H1 (cell line): ENCODE data around the gene PRSS21. TPM values are rescaled to one million over a fixed set of nuclear protein-coding genes. Genes with fewer than 3 reads are reported as not detected.

Experiments
- CTCF ChIA-PET: fragments of 300-600 bp; sonication (Branson Sonifier 250); formaldehyde crosslinking; loops from one replicate; lab custom pipeline; 2021; ENCODE audit not compliant: partially characterized antibody; lab: Charles Lee
- POLR2A ChIA-PET: fragments of 300-600 bp; sonication (Branson Sonifier 250); formaldehyde crosslinking; loops from one replicate; lab custom pipeline; 2021; ENCODE audit warnings: inconsistent platforms; ENCODE audit not compliant: partially characterized antibody; lab: Charles Lee
- DNase-seq, 2 experiments: peaks; one replicate each; pipeline versions ENCODE4 v3.0.0 to v3.0.0-alpha.2; 2010 to 2022; ENCODE audit warnings: low spot score in 2 of 2, low read depth in 1 of 2, mixed read lengths in 1 of 2
- FAIRE-seq: peaks from 2 replicates; lab custom pipeline; 2011; peaks lifted over from hg19 to GRCh38; lab: Jason Lieb, UNC
- H2AFZ ChIP-seq: 2 replicates; pipeline ENCODE4 v1.8.1; 2012; ENCODE audit warnings: low read length, inconsistent platforms
- H2AK5ac ChIP-seq: 2 replicates; pipeline ENCODE4 v1.6.1; 2013; ENCODE audit warnings: low read depth, low read length
- H2BK120ac ChIP-seq: replicated peaks from 2 replicates; pipeline ENCODE3; 2013; ENCODE audit warnings: low read depth, low read length, inconsistent platforms
- H2BK12ac ChIP-seq: 2 replicates; pipeline ENCODE4 v1.6.1; 2013; ENCODE audit warnings: low read depth, low read length
- H2BK15ac ChIP-seq: 2 replicates; pipeline ENCODE4 v1.6.1; 2013; ENCODE audit warnings: low read length
- H2BK20ac ChIP-seq: 2 replicates; pipeline ENCODE4 v1.6.1; 2013; ENCODE audit warnings: low read length
- H2BK5ac ChIP-seq: 2 replicates; pipeline ENCODE4 v1.6.1; 2013; ENCODE audit warnings: low read depth, low read length
- H3K14ac ChIP-seq: 2 replicates; pipeline ENCODE4 v1.6.1; 2013; ENCODE audit warnings: inconsistent platforms; ENCODE audit not compliant: insufficient read length
- H3K18ac ChIP-seq: 2 replicates; pipeline ENCODE4 v1.6.1; 2013; ENCODE audit warnings: low read length; ENCODE audit errors: extremely low read depth
- H3K23ac ChIP-seq: 2 replicates; pipeline ENCODE4 v1.6.1; 2013; ENCODE audit warnings: inconsistent platforms; ENCODE audit not compliant: insufficient read length
- H3K23me2 ChIP-seq: 2 replicates; pipeline ENCODE4 v1.6.1; 2013; ENCODE audit warnings: low read depth, low read length
- H3K27ac ChIP-seq: 2 replicates; pipeline ENCODE4 v1.6.1; 2011; ENCODE audit warnings: low read depth, low read length, inconsistent platforms
- H3K27me3 ChIP-seq, 4 experiments: replicated peaks in 1 of 4; 1 replicate in 1 of 4; 2 replicates in 3 of 4; pipeline versions ENCODE4 v1.6.1 to v1.8.1; 2011 to 2013; ENCODE audit warnings: low read length in 3 of 4, mild to moderate bottlenecking in 3 of 4, inconsistent platforms in 2 of 4, mixed read lengths in 2 of 4, moderate library complexity in 1 of 4; ENCODE audit not compliant: control insufficient read depth in 3 of 4, insufficient read depth in 3 of 4; ENCODE audit errors: extremely low read depth in 1 of 4
- H3K36me3 ChIP-seq, 4 experiments: 2 replicates each; pipeline versions ENCODE4 v1.6.1 to v1.8.1; 2011 to 2013; ENCODE audit warnings: mild to moderate bottlenecking in 4 of 4, low read length in 3 of 4, moderate library complexity in 2 of 4, control low read depth in 1 of 4, inconsistent platforms in 1 of 4; ENCODE audit not compliant: insufficient read depth in 4 of 4, control insufficient read depth in 2 of 4
- H3K4ac ChIP-seq: replicated peaks from 2 replicates; pipeline ENCODE3; 2013; ENCODE audit warnings: low read length, low read depth, mixed read lengths, inconsistent platforms; ENCODE audit not compliant: insufficient read length
- H3K4me1 ChIP-seq, 4 experiments: replicated peaks in 1 of 4; 1 replicate in 1 of 4; 2 replicates in 3 of 4; pipeline versions ENCODE4 v1.6.1 to v1.8.1; 2011 to 2013; ENCODE audit warnings: low read length in 3 of 4, inconsistent platforms in 2 of 4, mixed read lengths in 1 of 4; ENCODE audit not compliant: insufficient read depth in 4 of 4, control insufficient read depth in 3 of 4
- H3K4me2 ChIP-seq, 2 experiments: 2 replicates each; pipeline versions ENCODE4 v1.6.1 to v1.8.1; 2011 to 2013; ENCODE audit warnings: low read depth in 2 of 2, low read length in 2 of 2, control low read depth in 1 of 2, inconsistent platforms in 1 of 2, mild to moderate bottlenecking in 1 of 2; ENCODE audit not compliant: insufficient read depth in 1 of 2
- H3K4me3 ChIP-seq, 4 experiments: fragments of 200-600, 300-600 bp in 1 of 4; sonication (generic), shearing (Covaris generic), sonication (Bioruptor Twin) in 1 of 4; 2 replicates each; pipeline versions ENCODE4 v1.5.1 to v1.8.1; 2011 to 2016; ENCODE audit warnings: low read length in 4 of 4, low read depth in 3 of 4, control low read depth in 2 of 4, inconsistent platforms in 2 of 4, mild to moderate bottlenecking in 2 of 4, mixed read lengths in 1 of 4, moderate library complexity in 1 of 4; ENCODE audit not compliant: insufficient read depth in 2 of 4; ENCODE audit errors: extremely low read depth in 1 of 4
- H3K56ac ChIP-seq: replicated peaks from 2 replicates; pipeline ENCODE3; 2013; ENCODE audit warnings: low read depth, mild to moderate bottlenecking, mixed read lengths, low read length, inconsistent platforms; ENCODE audit not compliant: insufficient read length
- H3K79me1 ChIP-seq: 2 replicates; pipeline ENCODE4 v1.6.1; 2013; ENCODE audit warnings: low read depth, low read length, control low read depth
- H3K79me2 ChIP-seq, 2 experiments: 2 replicates each; pipeline versions ENCODE4 v1.6.1 to v1.8.1; 2012 to 2013; ENCODE audit warnings: low read length in 2 of 2, mild to moderate bottlenecking in 2 of 2, inconsistent platforms in 1 of 2; ENCODE audit not compliant: insufficient read depth in 2 of 2, control insufficient read depth in 1 of 2
- H3K9ac ChIP-seq, 4 experiments: replicated peaks in 1 of 4; 1 replicate in 1 of 4; 2 replicates in 3 of 4; pipeline versions ENCODE4 v1.6.1 to v1.8.1; 2011 to 2013; ENCODE audit warnings: low read depth in 3 of 4, low read length in 3 of 4, control low read depth in 2 of 4, mild to moderate bottlenecking in 2 of 4, moderate library complexity in 2 of 4, inconsistent platforms in 1 of 4; ENCODE audit errors: extremely low read depth in 1 of 4
- H3K9me3 ChIP-seq, 2 experiments: 2 replicates each; pipeline versions ENCODE4 v1.6.1 to v1.8.1; 2012 to 2013; ENCODE audit warnings: mild to moderate bottlenecking in 2 of 2, moderate library complexity in 2 of 2, control low read depth in 1 of 2, inconsistent platforms in 1 of 2, low read depth in 1 of 2, low read length in 1 of 2, mixed read lengths in 1 of 2; ENCODE audit not compliant: insufficient read depth in 2 of 2
- H4K20me1 ChIP-seq, 2 experiments: replicated peaks in 1 of 2; 2 replicates each; pipeline versions ENCODE3 to v1.8.1; 2011 to 2013; ENCODE audit warnings: inconsistent platforms in 2 of 2, low read length in 2 of 2, mild to moderate bottlenecking in 1 of 2; ENCODE audit not compliant: insufficient read depth in 2 of 2, control insufficient read depth in 1 of 2
- H4K5ac ChIP-seq: 2 replicates; pipeline ENCODE4 v1.6.1; 2013; ENCODE audit warnings: low read length, low read depth, mixed read lengths, inconsistent platforms; ENCODE audit not compliant: insufficient read length
- H4K8ac ChIP-seq: 2 replicates; pipeline ENCODE4 v1.8.0; 2013; ENCODE audit warnings: mild to moderate bottlenecking, moderate library complexity, low read length, inconsistent platforms; ENCODE audit not compliant: insufficient read depth; ENCODE audit errors: extremely low read depth
- H4K91ac ChIP-seq: replicated peaks from 2 replicates; pipeline ENCODE3; 2013; ENCODE audit warnings: low read length, mixed read lengths, inconsistent platforms; ENCODE audit not compliant: insufficient read length
- EP300 ChIP-seq, 2 experiments: IDR thresholded peaks; 1 replicate in 1 of 2; 2 replicates in 1 of 2; pipeline ENCODE4 v1.6.1; 2011 to 2012; ENCODE audit warnings: low read depth in 2 of 2, low read length in 2 of 2, mild to moderate bottlenecking in 2 of 2, borderline replicate concordance in 1 of 2, inconsistent platforms in 1 of 2, moderate library complexity in 1 of 2
- FOSL1 ChIP-seq: IDR thresholded peaks from 2 replicates; pipeline ENCODE4 v1.6.1; 2011; ENCODE audit warnings: mild to moderate bottlenecking, low read depth, low read length, moderate library complexity; ENCODE audit not compliant: insufficient read depth
- GTF2F1 ChIP-seq: IDR thresholded peaks from 2 replicates; pipeline ENCODE4 v1.6.1; 2012; ENCODE audit warnings: low read depth, low read length, improper control_type of control experiment, borderline replicate concordance
- KDM1A ChIP-seq: fragments of 200-600, 300-600 bp; sonication (generic); IDR thresholded peaks from 2 replicates; pipeline ENCODE4 v1.7.1; 2016; ENCODE audit warnings: mild to moderate bottlenecking, low read length, borderline replicate concordance
- MAFK ChIP-seq: IDR thresholded peaks from 2 replicates; pipeline ENCODE4 v1.6.1; 2012; ENCODE audit warnings: low read depth, mild to moderate bottlenecking, improper control_type of control experiment, low read length
- NRF1 ChIP-seq: IDR thresholded peaks from 2 replicates; pipeline ENCODE4 v1.6.1; 2011; ENCODE audit warnings: mild to moderate bottlenecking, low read depth, low read length, improper control_type of control experiment
- POLR2AphosphoS5 ChIP-seq: IDR thresholded peaks from 2 replicates; pipeline ENCODE4 v1.6.1; 2011; ENCODE audit warnings: low read depth, low read length
- SAP30 ChIP-seq: fragments of 300-600 bp; sonication (generic); IDR thresholded peaks from 2 replicates; pipeline ENCODE4 v1.7.1; 2012; ENCODE audit warnings: low read length, moderate library complexity, mild to moderate bottlenecking, inconsistent platforms; ENCODE audit not compliant: insufficient read depth, insufficient replicate concordance
- SIRT6 ChIP-seq: IDR thresholded peaks from one replicate; pipeline ENCODE4 v1.7.1; 2012; ENCODE audit warnings: low read length, inconsistent platforms
- SP2 ChIP-seq: IDR thresholded peaks from 2 replicates; pipeline ENCODE4 v1.6.1; 2012; ENCODE audit warnings: mild to moderate bottlenecking, low read length, inconsistent platforms
- SUZ12 ChIP-seq: fragments of 200-600 bp; sonication (generic); IDR thresholded peaks from 2 replicates; pipeline ENCODE4 v1.6.1; 2012; ENCODE audit warnings: mild to moderate bottlenecking, inconsistent platforms, low read length, moderate library complexity, mixed read lengths
- TAF1 ChIP-seq: IDR thresholded peaks from 2 replicates; pipeline ENCODE4 v1.6.1; 2011; ENCODE audit warnings: mild to moderate bottlenecking, low read depth, low read length
- TCF12 ChIP-seq: IDR thresholded peaks from 2 replicates; pipeline ENCODE4 v1.6.1; 2011; ENCODE audit warnings: low read depth, mild to moderate bottlenecking, low read length
- TEAD4 ChIP-seq: IDR thresholded peaks from 2 replicates; pipeline ENCODE4 v1.6.1; 2012; ENCODE audit warnings: low read depth, low read length, inconsistent platforms, mixed read lengths
- WGBS, 2 experiments: shearing (Covaris generic) in 1 of 2; methylation state at CpG; one replicate each; pipeline versions ENCODE4 v1.1.6 to v1.1.7; 2013 to 2015; ENCODE audit warnings: low lambda C conversion rate in 2 of 2, mixed read lengths in 2 of 2, inconsistent platforms in 1 of 2, low coverage in 1 of 2, missing lambda C conversion rate in 1 of 2; ENCODE audit not compliant: insufficient replicate concordance in 2 of 2, insufficient coverage in 1 of 2, insufficient read length in 1 of 2; ENCODE audit errors: extremely low coverage in 1 of 2, missing lambda C conversion rate in 1 of 2; 5-methylcytosine and 5-hydroxymethylcytosine counted together
- polyA plus RNA-seq, 7 experiments: library from polyadenylated mRNA; depleted of rRNA in 3 of 7; stranded (reverse) in 5 of 7; unstranded in 2 of 7; fragments of >200 nt in 5 of 7; fragments of 200-250 nt in 2 of 7; gene quantifications; 1 replicate in 5 of 7; 2 replicates in 1 of 7; 4 replicates in 1 of 7; pipeline versions ENCODE4 v1.2.1 to v1.2.3, GENCODE V29; 2011 to 2013; ENCODE audit warnings: missing spikeins in 2 of 7, mixed read lengths in 2 of 7
- total RNA-seq: library from RNA; stranded (reverse); fragmentation: NEBNext Ultra II Directional; extraction: Animal tissue kit (Norgen Biotek cat#: 25700); gene quantifications from 2 replicates; pipeline ENCODE4 v1.2.1, GENCODE V29; 2021

PRSS21 gene
- total and polyA plus RNA-seq, 2 of the 8 experiments (the other 6 are each of a cell fraction or from before 2014, with no cell fraction given), result 0.76 to 1.0 TPM

DNA sequence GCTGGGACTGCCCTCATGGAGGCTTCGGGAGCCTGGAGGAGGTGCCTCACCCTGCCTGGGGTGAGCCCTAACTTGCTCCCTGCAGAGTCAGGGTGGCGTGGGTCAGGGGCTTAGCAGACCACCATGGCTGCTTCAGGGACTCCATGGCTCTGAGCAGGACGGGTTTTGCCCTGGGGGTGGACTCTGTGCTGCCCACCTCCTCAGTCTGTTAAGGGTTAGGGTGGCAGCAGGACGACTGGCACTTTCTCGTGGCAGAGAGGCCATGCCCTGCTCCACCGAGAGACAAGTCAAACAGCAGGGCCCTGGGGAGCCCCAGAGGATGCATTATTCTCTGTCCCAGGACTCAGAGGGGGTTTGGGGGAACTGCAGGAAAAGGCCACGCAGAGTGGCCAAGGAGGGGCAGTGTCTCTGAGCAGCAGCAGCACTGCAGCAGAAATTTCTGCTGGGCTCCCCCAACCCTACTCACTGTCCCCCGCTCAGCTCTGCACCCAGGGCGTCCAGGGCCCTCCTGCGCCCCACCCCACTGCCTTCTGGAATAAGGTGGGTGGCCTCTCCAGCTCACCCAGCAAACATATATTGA is 42.7 kb downstream of the PRSS21 start:
- Histone ChIP-seq H3K4me2 (no peak overlapping the region; a peak in 1 of 4 replicates), H4K5ac (no peak overlapping the region), H3K18ac (no peak overlapping the region), H3K23ac (no peak overlapping the region), H3K23me2 (peaks cover 11% of the 10 kb centered on the region; the same call in 1 of the 2 replicates), H4K20me1 (peaks cover 0 to 2% of the 10 kb centered on the region in 2 experiments), H3K14ac (no peak overlapping the region), H3K79me1 (no peaks in the 10 kb centered on the region), H3K27me3 (peaks cover 2 to 30% (median 13%) of the 10 kb centered on the region in 4 experiments; a peak in 6 of 7 replicates), H3K79me2 (no peaks in the 10 kb centered on the region), H3K9ac (no peak overlapping the region), H2BK15ac (no peak overlapping the region), H2BK12ac (no peak overlapping the region; the same call in 1 of the 2 replicates), H3K4me1 (peaks cover 3 to 12% (median 6%) of the 10 kb centered on the region in 4 experiments; a peak in 5 of 7 replicates), H2BK20ac (no peak overlapping the region), H2AK5ac (no peak overlapping the region), H3K4ac (no peak overlapping the region), H3K36me3 (no peaks in the 10 kb centered on the region), H3K4me3 (no peak overlapping the region), H2BK5ac (no peak overlapping the region), H3K9me3 (peaks cover 0 to 7% of the 10 kb centered on the region in 2 experiments; a peak in 1 of 4 replicates), H2AFZ (no peak overlapping the region), H4K8ac (no peak overlapping the region), H4K91ac (no peak overlapping the region), H3K27ac (no peak overlapping the region), H3K56ac (no peak overlapping the region), H2BK120ac (no peak overlapping the region)
- CTCF ChIA-PET, result interaction anchor here (1.2 to 7.4 kb wide), 6 partner anchors 8 to 65 kb away, joined by 3 to 53 read pairs (median 4); no protein-coding TSS in a partner anchor
- 83% methylated on average over 9 of the region's 10 CpGs; no CpG with 5 or more reads in 1 of the 2 experiments for WGBS, 2 experiments
- DNase-seq (no peak), FAIRE-seq (no peak)
- POLR2A ChIA-PET, result no interaction called here
- no peak for TF ChIP-seq KDM1A
- no peak for TF ChIP-seq SP2
- no peak for TF ChIP-seq TAF1
- no peak for TF ChIP-seq NRF1
- no peak for TF ChIP-seq TEAD4
- TF ChIP-seq SUZ12, result no peak
- no peak for TF ChIP-seq FOSL1
- no peak for TF ChIP-seq SIRT6
- TF ChIP-seq SAP30, result no peak
- no peak for TF ChIP-seq EP300 (IDR thresholded peaks at IDR 0.05; ENCODE audit: borderline replicate concordance in 1 of 2, low read depth in 2 of 2, low read length in 2 of 2)
- TF ChIP-seq POLR2AphosphoS5, result no peak
- TF ChIP-seq TCF12, result no peak
- TF ChIP-seq MAFK, result no peak
- TF ChIP-seq GTF2F1, result no peak
